ENCODE data around the gene USP33.

DNA sequence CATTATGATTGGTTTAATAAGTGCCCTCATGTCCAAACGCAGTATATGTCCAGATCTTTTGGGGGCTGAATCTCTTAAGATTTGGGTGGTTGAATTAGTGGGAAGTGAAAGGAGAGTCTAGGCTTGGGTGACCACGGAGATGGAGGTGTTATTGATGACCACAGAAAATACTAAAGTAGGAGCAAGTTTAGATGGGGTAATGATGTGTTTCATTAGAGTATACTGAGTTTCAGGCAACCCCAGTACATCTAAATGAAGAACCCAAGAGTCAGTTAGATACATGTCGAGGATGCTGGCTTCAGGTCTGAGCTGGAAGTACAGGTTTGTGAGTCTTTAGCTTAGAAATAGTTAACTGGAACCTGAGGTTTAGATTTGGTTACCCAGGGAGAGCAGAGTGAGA, 70.7 kb downstream of the USP33 start:
- TF ChIP-seq, protein P1, sequence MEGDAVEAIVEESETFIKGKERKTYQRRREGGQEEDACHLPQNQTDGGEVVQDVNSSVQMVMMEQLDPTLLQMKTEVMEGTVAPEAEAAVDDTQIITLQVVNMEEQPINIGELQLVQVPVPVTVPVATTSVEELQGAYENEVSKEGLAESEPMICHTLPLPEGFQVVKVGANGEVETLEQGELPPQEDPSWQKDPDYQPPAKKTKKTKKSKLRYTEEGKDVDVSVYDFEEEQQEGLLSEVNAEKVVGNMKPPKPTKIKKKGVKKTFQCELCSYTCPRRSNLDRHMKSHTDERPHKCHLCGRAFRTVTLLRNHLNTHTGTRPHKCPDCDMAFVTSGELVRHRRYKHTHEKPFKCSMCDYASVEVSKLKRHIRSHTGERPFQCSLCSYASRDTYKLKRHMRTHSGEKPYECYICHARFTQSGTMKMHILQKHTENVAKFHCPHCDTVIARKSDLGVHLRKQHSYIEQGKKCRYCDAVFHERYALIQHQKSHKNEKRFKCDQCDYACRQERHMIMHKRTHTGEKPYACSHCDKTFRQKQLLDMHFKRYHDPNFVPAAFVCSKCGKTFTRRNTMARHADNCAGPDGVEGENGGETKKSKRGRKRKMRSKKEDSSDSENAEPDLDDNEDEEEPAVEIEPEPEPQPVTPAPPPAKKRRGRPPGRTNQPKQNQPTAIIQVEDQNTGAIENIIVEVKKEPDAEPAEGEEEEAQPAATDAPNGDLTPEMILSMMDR (conservative IDR thresholded peaks at IDR 0.05; ENCODE audit: low read depth, low read length), result no peak
- no peak for TF ChIP-seq EZH2 (IDR thresholded peaks at IDR 0.05; ENCODE audit: borderline replicate concordance, low read depth, low read length, poor library complexity, severe bottlenecking)

Measured in A673 (cell line).